ENCODE measurements around the gene GLIS1. TPM values are rescaled to one million over a fixed set of nuclear protein-coding genes. Genes with fewer than 3 reads are reported as not detected.

Gene GLIS1
- total and polyA plus RNA-seq, 9 donors, result 0.12 to 2.9 (median 0.48) TPM; not detected in 1

GRCh38 chr1:53731043-53731600 lies 7.8 kb downstream of the GLIS1 start:
- TF ChIP-seq EP300 (IDR thresholded peaks at IDR 0.05) (no peak), POLR2A (IDR thresholded peaks at IDR 0.05) (no peak)
- TF ChIP-seq, protein P1, sequence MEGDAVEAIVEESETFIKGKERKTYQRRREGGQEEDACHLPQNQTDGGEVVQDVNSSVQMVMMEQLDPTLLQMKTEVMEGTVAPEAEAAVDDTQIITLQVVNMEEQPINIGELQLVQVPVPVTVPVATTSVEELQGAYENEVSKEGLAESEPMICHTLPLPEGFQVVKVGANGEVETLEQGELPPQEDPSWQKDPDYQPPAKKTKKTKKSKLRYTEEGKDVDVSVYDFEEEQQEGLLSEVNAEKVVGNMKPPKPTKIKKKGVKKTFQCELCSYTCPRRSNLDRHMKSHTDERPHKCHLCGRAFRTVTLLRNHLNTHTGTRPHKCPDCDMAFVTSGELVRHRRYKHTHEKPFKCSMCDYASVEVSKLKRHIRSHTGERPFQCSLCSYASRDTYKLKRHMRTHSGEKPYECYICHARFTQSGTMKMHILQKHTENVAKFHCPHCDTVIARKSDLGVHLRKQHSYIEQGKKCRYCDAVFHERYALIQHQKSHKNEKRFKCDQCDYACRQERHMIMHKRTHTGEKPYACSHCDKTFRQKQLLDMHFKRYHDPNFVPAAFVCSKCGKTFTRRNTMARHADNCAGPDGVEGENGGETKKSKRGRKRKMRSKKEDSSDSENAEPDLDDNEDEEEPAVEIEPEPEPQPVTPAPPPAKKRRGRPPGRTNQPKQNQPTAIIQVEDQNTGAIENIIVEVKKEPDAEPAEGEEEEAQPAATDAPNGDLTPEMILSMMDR (IDR thresholded peaks at IDR 0.05), result no peak
- Histone ChIP-seq H3K4me1 (ENCODE audit: insufficient read depth) (no peaks in the 10 kb centered on the region), H3K4me3 (no peak overlapping the region), H3K27me3 (no peaks in the 10 kb centered on the region), H3K9me3 (no peaks in the 10 kb centered on the region), H3K27ac (no peak overlapping the region), H3K36me3 (no peaks in the 10 kb centered on the region)
- WGBS, 3 donors, result 89 to 93% (median 92%) methylated on average over 10 of the region's 10 CpGs
- DNase-seq, result no peak
- intact Hi-C loops (cut with DNase I), result no loop called here

- WGBS, 3 donors, result 83 to 92% (median 87%) methylated on average over 12 of the region's 12 CpGs
- no peaks in the 10 kb centered on the region for H3K27me3 ChIP-seq
- H3K36me3 ChIP-seq, result no peaks in the 10 kb centered on the region
- no peak for DNase-seq
- intact Hi-C loops (cut with DNase I), result no loop called here
- TF ChIP-seq EP300 (IDR thresholded peaks at IDR 0.05), result no peak
- TF ChIP-seq, protein P1 (IDR thresholded peaks at IDR 0.05), result no peak
- TF ChIP-seq POLR2A (IDR thresholded peaks at IDR 0.05), result no peak
- H3K27ac ChIP-seq, result no peak overlapping the region
- H3K4me3 ChIP-seq, result no peak overlapping the region
- no peaks in the 10 kb centered on the region for H3K4me1 ChIP-seq (ENCODE audit: insufficient read depth)
- H3K9me3 ChIP-seq, result no peaks in the 10 kb centered on the region
Observed at GRCh38 chr1:53730224-53730865, 8.6 kb downstream of the GLIS1 start.

DNA sequence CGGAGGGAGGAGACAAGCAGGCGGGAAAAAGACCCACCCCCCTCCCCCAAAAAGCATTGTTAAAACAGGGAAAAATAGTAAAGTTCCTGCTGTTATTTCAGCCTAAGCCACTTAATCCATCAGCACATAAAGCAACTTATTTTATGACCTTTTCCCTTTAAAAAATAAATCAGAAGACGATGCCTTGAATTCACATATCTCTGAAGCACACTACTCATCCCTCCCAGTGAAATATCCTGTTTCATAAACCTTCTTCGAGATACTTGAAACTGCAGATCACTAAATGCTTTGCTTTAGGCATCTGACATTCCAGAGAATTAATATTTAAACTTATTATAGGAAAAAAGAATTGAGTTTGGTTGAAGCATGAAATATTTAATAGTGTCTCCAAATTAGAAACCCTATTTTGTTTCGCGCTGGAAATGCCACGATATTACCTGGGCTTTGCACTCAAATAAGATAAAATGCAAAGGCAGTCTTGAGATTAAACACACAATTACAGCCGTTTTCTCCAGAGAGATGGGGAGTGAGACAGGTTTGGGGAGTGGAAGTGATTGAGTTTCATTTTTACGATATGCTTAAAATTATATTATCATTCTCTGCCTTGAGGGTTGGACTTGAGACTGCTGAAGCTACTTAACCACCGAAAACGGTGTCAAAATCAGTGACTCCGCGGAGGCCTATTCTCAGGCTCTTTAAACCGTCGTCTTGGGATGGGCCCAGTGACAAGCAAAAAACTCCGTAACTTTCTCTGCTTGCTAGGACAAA lies 9.3 kb downstream of the GLIS1 start:
- intact Hi-C loops (cut with DNase I), result no loop called here
- 70 to 79% (median 75%) methylated on average over 16 of the region's 16 CpGs for WGBS, 3 donors

DNA sequence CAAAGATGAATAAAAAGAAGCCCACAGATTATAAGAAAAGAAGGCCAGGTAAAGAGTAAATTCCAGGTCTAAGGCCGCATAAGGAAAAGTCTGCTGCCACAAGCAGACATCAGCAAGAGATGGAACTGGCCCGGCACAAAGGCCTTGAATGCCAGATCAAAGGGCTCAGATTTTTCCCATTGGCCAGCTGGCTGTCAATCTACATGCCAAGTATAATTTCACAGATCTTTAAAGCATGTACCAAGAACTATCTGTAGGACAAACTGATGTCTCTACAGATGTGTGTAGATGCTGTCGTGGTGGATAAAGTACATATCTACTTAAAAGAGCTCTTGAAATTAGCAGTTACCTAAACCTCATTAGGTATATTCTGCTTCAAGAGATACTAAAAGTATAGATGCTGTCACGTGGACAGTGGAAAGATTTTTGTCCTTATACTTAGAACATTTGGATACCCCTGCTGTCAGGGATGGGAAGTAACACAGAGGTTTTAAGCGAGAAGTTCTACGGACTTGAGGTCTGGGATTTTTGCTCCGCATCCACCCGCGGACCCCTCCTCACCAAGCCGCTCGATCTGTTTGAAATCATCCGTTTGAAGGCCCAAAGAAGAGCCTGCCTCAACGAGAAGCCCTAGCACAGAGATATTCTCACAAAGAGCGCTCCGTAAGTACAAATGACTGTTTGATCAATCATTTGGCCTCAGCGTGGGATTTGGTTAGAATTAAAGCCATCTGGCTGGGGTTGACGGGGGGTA lies 10.1 kb downstream of the GLIS1 start:
- Histone ChIP-seq H3K27me3 (no peaks in the 10 kb centered on the region), H3K27ac (no peak overlapping the region), H3K36me3 (no peaks in the 10 kb centered on the region), H3K9me3 (no peaks in the 10 kb centered on the region), H3K4me3 (no peak overlapping the region), H3K4me1 (ENCODE audit: insufficient read depth) (no peaks in the 10 kb centered on the region)
- 82 to 87% (median 86%) methylated on average over 17 of the region's 17 CpGs for WGBS, 3 donors
- DNase-seq, result no peak
- intact Hi-C loops (cut with DNase I), result no loop called here
- TF ChIP-seq EP300 (IDR thresholded peaks at IDR 0.05), result no peak
- TF ChIP-seq POLR2A (IDR thresholded peaks at IDR 0.05), result no peak
- TF ChIP-seq, protein P1 (IDR thresholded peaks at IDR 0.05), result no peak

More for the DNA sequence above, 9.3 kb downstream of the GLIS1 start:
- H3K36me3 ChIP-seq, result no peaks in the 10 kb centered on the region
- H3K9me3 ChIP-seq, result no peaks in the 10 kb centered on the region
- no peaks in the 10 kb centered on the region for H3K27me3 ChIP-seq
- H3K27ac ChIP-seq, result no peak overlapping the region
- H3K4me1 ChIP-seq (ENCODE audit: insufficient read depth), result no peaks in the 10 kb centered on the region
- TF ChIP-seq POLR2A (IDR thresholded peaks at IDR 0.05) (no peak), EP300 (IDR thresholded peaks at IDR 0.05) (no peak)
- TF ChIP-seq, protein P1 (IDR thresholded peaks at IDR 0.05), result no peak
- no peak overlapping the region for H3K4me3 ChIP-seq
- DNase-seq, result no peak

All from ovary (tissue), 9 donors.